OCI-LY7 (cell line): ENCODE measurements around the gene TRAPPC12. TPM values are rescaled to one million over a fixed set of nuclear protein-coding genes. Genes with fewer than 3 reads are reported as not detected.

Experiments
- BruUV-seq: library from RNA; stranded (reverse); fragments of 400-500 nt; replicated peaks from 2 replicates; lab custom pipeline; 2021; lab: Mats Ljungman, UMichigan
- CTCF ChIA-PET: fragments of 300-600 bp; sonication (Branson Sonifier 250); formaldehyde crosslinking; loops from one replicate; lab custom pipeline; 2022; ENCODE audit warnings: antibody characterized with exemption; ENCODE audit not compliant: unreplicated experiment; lab: Charles Lee
- POLR2A ChIA-PET: fragments of 300-600 bp; sonication (Branson Sonifier 250); formaldehyde crosslinking; loops from one replicate; lab custom pipeline; 2022; ENCODE audit warnings: antibody characterized with exemption; lab: Charles Lee
- DNase-seq: peaks from one replicate; pipeline ENCODE4 v3.0.0-alpha.2; 2015; ENCODE audit warnings: low spot score
- H2AFZ ChIP-seq: fragments of 200-600 bp; sonication (generic), shearing (Covaris generic); 2 replicates; pipeline ENCODE4 v1.6.1; 2014; ENCODE audit warnings: mild to moderate bottlenecking, antibody characterized with exemption, low read length, moderate library complexity
- H3K27ac ChIP-seq: fragments of 200-600 bp; sonication (generic); 2 replicates; pipeline ENCODE4 v1.5.1; 2014; ENCODE audit warnings: mixed run types, low read depth, mild to moderate bottlenecking, moderate library complexity, low read length, inconsistent platforms; ENCODE audit not compliant: poor library complexity, severe bottlenecking
- H3K36me3 ChIP-seq: fragments of 200-600 bp; sonication (generic); 2 replicates; pipeline ENCODE4 v1.6.1; 2014; ENCODE audit warnings: mild to moderate bottlenecking, antibody characterized with exemption, low read length, moderate library complexity, mixed read lengths; ENCODE audit not compliant: insufficient read depth
- H3K4me1 ChIP-seq: fragments of 200-600 bp; sonication (generic); 2 replicates; pipeline ENCODE4 v1.5.1; 2014; ENCODE audit warnings: mild to moderate bottlenecking, low read length; ENCODE audit not compliant: insufficient read depth, poor library complexity, severe bottlenecking
- H3K4me2 ChIP-seq: fragments of 200-600 bp; sonication (generic); 2 replicates; pipeline ENCODE4 v1.6.1; 2014; ENCODE audit warnings: mild to moderate bottlenecking, low read length
- H3K4me3 ChIP-seq: fragments of 200-600 bp; sonication (generic); 2 replicates; pipeline ENCODE4 v1.5.1; 2014; ENCODE audit warnings: mild to moderate bottlenecking, low read depth, low read length; ENCODE audit not compliant: poor library complexity, severe bottlenecking
- H3K79me2 ChIP-seq: fragments of 200-600 bp; sonication (generic); 2 replicates; pipeline ENCODE4 v1.6.1; 2016; ENCODE audit warnings: low read depth, mild to moderate bottlenecking, low read length, moderate library complexity, mixed read lengths; ENCODE audit not compliant: insufficient read depth
- H3K9me2 ChIP-seq: fragments of 200-600 bp; sonication (generic); 2 replicates; pipeline ENCODE4 v1.6.1; 2016; ENCODE audit warnings: mild to moderate bottlenecking, low read length, mixed read lengths; ENCODE audit not compliant: insufficient read depth
- H3K9me3 ChIP-seq: fragments of 200-600 bp; sonication (generic); 2 replicates; pipeline ENCODE4 v1.6.1; 2014; ENCODE audit warnings: mild to moderate bottlenecking, mixed run types, low read length, mixed read lengths
- H4K20me1 ChIP-seq: fragments of 200-600 bp; sonication (generic); 2 replicates; pipeline ENCODE4 v1.6.1; 2014; ENCODE audit warnings: mild to moderate bottlenecking, antibody characterized with exemption, low read length, moderate library complexity, mixed read lengths; ENCODE audit not compliant: insufficient read depth
- CTCF ChIP-seq: fragments of 200-600 bp; sonication (generic); conservative IDR thresholded peaks from 2 replicates; pipeline ENCODE4 v1.5.1; 2014; ENCODE audit warnings: mild to moderate bottlenecking, antibody characterized with exemption, low read length, moderate library complexity, mixed read lengths
- EZH2phosphoT487 ChIP-seq: fragments of 200-600 bp; sonication (generic); IDR thresholded peaks from 2 replicates; pipeline ENCODE4 v1.6.1; 2018; ENCODE audit warnings: low read depth, borderline replicate concordance, mild to moderate bottlenecking, mixed run types, antibody characterized with exemption, low read length, moderate library complexity, mixed read lengths
- intact Hi-C: fragments of 100-400 bp; cut with micrococcal nuclease; formaldehyde crosslinking; loops from one replicate; pipeline ENCODE4 v1.10.0; 2022; ENCODE audit not compliant: unreplicated experiment
- total RNA-seq, 2 experiments: library from RNA; depleted of rRNA in 1 of 2; stranded (reverse); fragments of >200 nt in 1 of 2; shearing (Covaris generic) in 1 of 2; gene quantifications; 2 replicates each; pipeline ENCODE4 v1.2.3, GENCODE V29; 2014 to 2022

Gene TRAPPC12
- total RNA-seq, 2 experiments from 2014 or later, result 85.2 to 91.6 TPM

DNA sequence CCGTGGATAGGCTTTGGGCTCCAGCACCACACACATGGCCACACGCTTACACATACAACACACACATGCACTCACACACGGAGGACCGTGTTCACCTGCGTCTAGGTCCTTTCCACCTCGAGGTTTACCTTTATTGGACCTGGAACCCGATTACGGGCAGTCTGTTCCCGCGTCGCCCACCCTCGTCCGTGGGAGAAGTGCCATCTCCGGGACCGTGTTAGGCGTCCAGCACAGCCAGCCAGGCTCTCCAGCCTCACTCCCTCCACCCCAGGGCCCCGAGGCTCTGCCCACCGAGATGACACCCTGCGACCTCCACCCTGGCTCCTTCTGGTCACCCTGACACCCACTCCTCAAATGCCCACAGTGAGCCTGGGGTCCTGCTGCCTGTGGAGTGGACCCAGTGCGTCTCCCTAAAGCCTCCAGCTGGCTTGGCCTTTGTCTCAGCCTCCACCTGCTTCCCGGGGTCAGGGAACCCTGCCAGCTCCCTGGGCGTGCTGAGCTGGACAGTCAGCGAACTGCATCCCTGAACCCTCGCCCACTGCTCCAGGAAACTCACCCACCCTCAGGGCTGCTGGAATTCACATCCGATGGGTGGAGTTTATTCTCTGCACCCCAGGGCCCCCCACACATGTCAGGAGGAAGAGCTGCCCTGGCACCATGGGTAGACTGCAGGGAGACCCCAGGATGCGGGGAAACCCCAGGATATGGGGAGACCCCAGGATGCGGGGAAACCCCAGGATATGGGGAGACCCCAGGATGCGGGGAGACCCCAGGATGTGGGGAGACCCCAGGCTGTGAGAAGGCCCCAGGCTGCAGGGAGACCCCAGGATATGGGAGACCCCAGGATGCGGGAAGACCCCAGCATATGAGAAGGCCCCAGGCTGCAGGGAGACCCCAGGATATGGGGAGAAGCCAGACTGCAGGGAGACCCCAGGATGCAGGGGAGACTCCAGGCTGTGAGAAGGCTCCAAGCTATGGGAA, 106.8 kb downstream of the TRAPPC12 start:
- no TSS peak for BruUV-seq
- CTCF ChIA-PET, result no interaction called here

DNA sequence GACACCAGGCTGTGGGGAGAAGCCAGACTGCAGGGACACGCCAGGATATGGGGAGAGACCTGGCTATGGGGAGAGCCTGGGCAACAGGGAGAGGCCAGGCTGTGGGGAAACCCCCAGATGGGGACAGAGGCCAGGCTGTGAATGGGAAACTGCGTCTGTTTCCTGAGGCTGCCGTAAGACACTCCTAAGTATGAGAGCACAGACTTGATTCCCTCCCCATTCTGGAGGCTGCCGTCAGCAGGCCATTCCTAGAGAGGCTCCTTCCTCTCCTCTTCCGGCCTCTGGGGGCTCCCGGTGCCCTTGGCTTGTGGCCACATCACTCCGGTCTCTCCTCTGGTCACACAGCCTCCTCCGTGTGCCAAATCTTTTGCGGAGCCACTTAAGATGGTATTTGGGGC, 107.5 kb downstream of the TRAPPC12 start:
- no peak for DNase-seq
- ChIA-PET POLR2A (interaction anchor here (0.5 kb wide), 1 partner anchor 96 kb away, joined by 3 read pairs; no protein-coding TSS in a partner anchor), CTCF (no interaction called here)
- no peak overlapping the region for H3K4me2 ChIP-seq
- no TSS peak for BruUV-seq
- TF ChIP-seq CTCF (no peak), EZH2phosphoT487 (no peak)
- H3K4me3 ChIP-seq, result no peak overlapping the region
- no peaks in the 10 kb centered on the region for H3K9me2 ChIP-seq
- H3K36me3 ChIP-seq, result no peaks in the 10 kb centered on the region
- H3K79me2 ChIP-seq, result no peaks in the 10 kb centered on the region
- intact Hi-C loops, result no loop called here
- H3K4me1 ChIP-seq, result peaks cover 4% of the 10 kb centered on the region
- H4K20me1 ChIP-seq, result no peaks in the 10 kb centered on the region
- H2AFZ ChIP-seq, result no peak overlapping the region
- H3K27ac ChIP-seq, result no peak overlapping the region
- no peaks in the 10 kb centered on the region for H3K9me3 ChIP-seq

More for the DNA sequence above, 106.8 kb downstream of the TRAPPC12 start:
- Histone ChIP-seq H4K20me1 (no peaks in the 10 kb centered on the region), H3K27ac (no peak overlapping the region), H3K9me3 (no peaks in the 10 kb centered on the region), H3K9me2 (no peaks in the 10 kb centered on the region), H3K36me3 (no peaks in the 10 kb centered on the region), H3K4me3 (no peak overlapping the region), H2AFZ (no peak overlapping the region), H3K4me2 (no peak overlapping the region), H3K4me1 (peaks cover 7% of the 10 kb centered on the region), H3K79me2 (no peaks in the 10 kb centered on the region)
- TF ChIP-seq EZH2phosphoT487 (no peak), CTCF (no peak)
- POLR2A ChIA-PET, result no interaction called here
- intact Hi-C loops, result no loop called here
- DNase-seq, result no peak

- H3K9me3 ChIP-seq, result no peaks in the 10 kb centered on the region
- no TSS peak for BruUV-seq
- ChIA-PET POLR2A (interaction anchor here (0.5 kb wide), 1 partner anchor 95 kb away, joined by 3 read pairs; no protein-coding TSS in a partner anchor), CTCF (no interaction called here)
- H3K4me2 ChIP-seq, result no peak overlapping the region
- TF ChIP-seq EZH2phosphoT487, result no peak
- no peak for TF ChIP-seq CTCF
- H3K79me2 ChIP-seq, result no peaks in the 10 kb centered on the region
- H3K4me3 ChIP-seq, result no peak overlapping the region
- intact Hi-C loops, result no loop called here
- H3K4me1 ChIP-seq, result peaks cover 4% of the 10 kb centered on the region
- no peaks in the 10 kb centered on the region for H4K20me1 ChIP-seq
- DNase-seq, result no peak
- H2AFZ ChIP-seq, result no peak overlapping the region
- H3K27ac ChIP-seq, result no peak overlapping the region
- H3K36me3 ChIP-seq, result no peaks in the 10 kb centered on the region
- H3K9me2 ChIP-seq, result no peaks in the 10 kb centered on the region
Observed at GRCh38 chr2:3487432-3487831, 107.9 kb downstream of the TRAPPC12 start.
